Breast epithelium (tissue), 4 donors: Measurements from ENCODE around the gene CNTRL. TPM values are rescaled to one million over a fixed set of nuclear protein-coding genes. Genes with fewer than 3 reads are reported as not detected.

ENCODE experiments used
- DNase-seq, 2 donors: peaks; one replicate each; pipeline ENCODE4 v3.0.0-alpha.2; 2019; ENCODE audit warnings: low spot score in 2 of 2
- H3K27ac ChIP-seq, 2 donors: fragments of 200-600 bp; sonication (generic) in 1 of 2; one replicate each; pipeline ENCODE4 v1.5.1; 2016 to 2019; ENCODE audit warnings: mild to moderate bottlenecking in 1 of 2
- H3K27me3 ChIP-seq, 2 donors: fragments of 200-600 bp; sonication (generic) in 1 of 2; one replicate each; pipeline versions ENCODE4 v1.5.1 to v1.6.0; 2017 to 2019; ENCODE audit warnings: control low read depth in 1 of 2, mild to moderate bottlenecking in 1 of 2
- H3K36me3 ChIP-seq: fragments of 200-600 bp; one replicate; pipeline ENCODE4 v1.5.1; 2019
- H3K4me1 ChIP-seq, 2 donors: fragments of 200-600 bp; sonication (generic); one replicate each; pipeline ENCODE4 v1.5.1; 2016 to 2019; ENCODE audit warnings: control low read depth in 1 of 2
- H3K4me3 ChIP-seq, 3 donors: fragments of 200-600 bp; sonication (generic); 1 replicate in 2 of 3; 2 replicates in 1 of 3; pipeline ENCODE4 v1.5.1; 2016 to 2019; ENCODE audit warnings: mild to moderate bottlenecking in 3 of 3, moderate library complexity in 2 of 3
- H3K9me3 ChIP-seq, 2 donors: fragments of 200-600 bp; sonication (generic) in 1 of 2; one replicate each; pipeline ENCODE4 v1.5.1; 2016 to 2019; ENCODE audit warnings: control low read depth in 1 of 2
- POLR2A ChIP-seq: fragments of 450-650 bp; IDR thresholded peaks from one replicate; pipeline ENCODE4 v1.6.1; 2016; ENCODE audit warnings: antibody characterized with exemption, mild to moderate bottlenecking, moderate library complexity
- POLR2AphosphoS5 ChIP-seq, 3 donors: sonication (generic); formaldehyde crosslinking; IDR thresholded peaks; one replicate each; pipeline ENCODE4 v1.6.1; 2017; ENCODE audit warnings: antibody characterized with exemption in 3 of 3
- intact Hi-C: fragments of 100-400 bp; cut with DNase I; formaldehyde crosslinking; loops from one replicate; pipeline ENCODE4 v1.15.1; 2023; ENCODE audit warnings: low total_unique reads
- total RNA-seq, 3 donors: library from RNA; depleted of rRNA; stranded (reverse); fragments of >200 nt; gene quantifications; one replicate each; pipeline ENCODE4 v1.1.0, GENCODE V29; 2016
- TF ChIP-seq, protein P1 (sequence below), 3 donors: fragments of 450-650 bp; IDR thresholded peaks; one replicate each; pipeline ENCODE4 v1.5.1; 2016 to 2017; ENCODE audit warnings: antibody characterized with exemption in 3 of 3, mild to moderate bottlenecking in 3 of 3, moderate library complexity in 3 of 3

Gene CNTRL
- total RNA-seq, 3 donors from 2014 or later, result 18.4 to 26.8 (median 22.9) TPM

DNA sequence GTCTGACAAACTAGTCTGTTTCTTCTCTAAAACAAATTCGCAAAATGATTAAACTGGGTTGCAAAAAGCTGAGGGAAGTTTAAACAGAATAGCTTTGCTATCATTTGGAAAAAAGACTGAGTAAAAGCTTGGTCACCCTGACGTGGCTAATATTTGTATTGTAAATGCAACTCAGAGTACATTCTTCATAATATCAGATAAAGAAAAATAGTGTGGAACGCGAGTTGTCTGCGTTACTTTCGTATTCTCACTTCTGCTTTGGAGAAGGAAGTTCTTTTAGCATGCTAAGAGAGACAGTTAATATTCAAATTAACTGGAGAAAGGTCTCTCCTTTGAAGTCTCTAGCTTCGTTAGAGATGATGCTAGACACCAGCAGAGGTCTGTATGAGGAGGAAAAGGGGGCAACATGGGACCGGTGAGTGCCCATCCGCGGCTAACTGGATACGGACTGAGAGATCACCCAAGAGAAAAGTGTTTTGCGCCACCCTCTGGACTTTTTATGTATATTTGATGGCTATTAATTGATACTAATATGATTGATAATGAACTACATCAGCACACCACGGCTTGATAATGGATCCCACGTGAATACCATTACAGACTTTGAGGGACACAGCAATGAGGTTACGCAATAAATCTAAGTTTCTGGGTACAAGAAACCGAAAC, 2.9 kb upstream of the CNTRL start:
- Histone ChIP-seq H3K36me3 (no peaks in the 10 kb centered on the region), H3K27ac (peak overlapping the region; percentile 76 to 85), H3K4me3 (peak overlapping the region; percentile 65 to 80 (median 74)), H3K4me1 (no peaks in the 10 kb centered on the region), H3K27me3 (no peaks in the 10 kb centered on the region), H3K9me3 (no peaks in the 10 kb centered on the region)
- DNase-seq, result no peak
- intact Hi-C loops, result no loop called here
- TF ChIP-seq POLR2A, result no peak
- TF ChIP-seq, protein P1, sequence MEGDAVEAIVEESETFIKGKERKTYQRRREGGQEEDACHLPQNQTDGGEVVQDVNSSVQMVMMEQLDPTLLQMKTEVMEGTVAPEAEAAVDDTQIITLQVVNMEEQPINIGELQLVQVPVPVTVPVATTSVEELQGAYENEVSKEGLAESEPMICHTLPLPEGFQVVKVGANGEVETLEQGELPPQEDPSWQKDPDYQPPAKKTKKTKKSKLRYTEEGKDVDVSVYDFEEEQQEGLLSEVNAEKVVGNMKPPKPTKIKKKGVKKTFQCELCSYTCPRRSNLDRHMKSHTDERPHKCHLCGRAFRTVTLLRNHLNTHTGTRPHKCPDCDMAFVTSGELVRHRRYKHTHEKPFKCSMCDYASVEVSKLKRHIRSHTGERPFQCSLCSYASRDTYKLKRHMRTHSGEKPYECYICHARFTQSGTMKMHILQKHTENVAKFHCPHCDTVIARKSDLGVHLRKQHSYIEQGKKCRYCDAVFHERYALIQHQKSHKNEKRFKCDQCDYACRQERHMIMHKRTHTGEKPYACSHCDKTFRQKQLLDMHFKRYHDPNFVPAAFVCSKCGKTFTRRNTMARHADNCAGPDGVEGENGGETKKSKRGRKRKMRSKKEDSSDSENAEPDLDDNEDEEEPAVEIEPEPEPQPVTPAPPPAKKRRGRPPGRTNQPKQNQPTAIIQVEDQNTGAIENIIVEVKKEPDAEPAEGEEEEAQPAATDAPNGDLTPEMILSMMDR (IDR thresholded peaks at IDR 0.05), result peak; percentile 14 to 31 (median 28)
- TF ChIP-seq POLR2AphosphoS5 (IDR thresholded peaks at IDR 0.05), result peak in 1 of 3 donors; percentile 5

DNA sequence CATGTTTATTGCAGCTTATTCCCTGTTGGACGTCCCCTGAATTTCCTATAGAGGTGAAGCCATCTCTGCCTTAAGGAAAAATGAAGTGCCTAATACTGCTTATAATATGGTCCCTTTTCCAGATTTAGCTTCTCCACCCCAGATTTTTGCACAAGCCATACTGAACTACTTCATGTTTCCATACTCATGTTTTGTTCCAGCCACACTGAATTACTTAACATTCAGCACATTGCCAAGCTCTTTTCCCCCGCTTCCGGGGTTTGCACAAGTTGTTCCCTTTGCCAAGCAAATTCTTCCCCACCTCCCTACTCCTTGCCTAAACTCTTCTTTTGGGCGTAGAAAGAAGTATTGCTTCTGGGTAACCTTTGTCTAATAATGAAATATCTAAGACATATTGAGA, 1.7 kb upstream of the CNTRL start:
- Histone ChIP-seq H3K9me3 (no peaks in the 10 kb centered on the region), H3K27me3 (no peaks in the 10 kb centered on the region), H3K4me3 (peak overlapping the region; percentile 65 to 80 (median 74)), H3K36me3 (no peaks in the 10 kb centered on the region), H3K4me1 (no peaks in the 10 kb centered on the region), H3K27ac (peak overlapping the region; percentile 57 to 76)
- intact Hi-C loops, result no loop called here
- DNase-seq, result peak in 1 of 2 donors; percentile 43
- peak in 1 of 3 donors; percentile 47 for TF ChIP-seq POLR2AphosphoS5 (IDR thresholded peaks at IDR 0.05)
- TF ChIP-seq, protein P1 (IDR thresholded peaks at IDR 0.05), result no peak
- no peak for TF ChIP-seq POLR2A

DNA sequence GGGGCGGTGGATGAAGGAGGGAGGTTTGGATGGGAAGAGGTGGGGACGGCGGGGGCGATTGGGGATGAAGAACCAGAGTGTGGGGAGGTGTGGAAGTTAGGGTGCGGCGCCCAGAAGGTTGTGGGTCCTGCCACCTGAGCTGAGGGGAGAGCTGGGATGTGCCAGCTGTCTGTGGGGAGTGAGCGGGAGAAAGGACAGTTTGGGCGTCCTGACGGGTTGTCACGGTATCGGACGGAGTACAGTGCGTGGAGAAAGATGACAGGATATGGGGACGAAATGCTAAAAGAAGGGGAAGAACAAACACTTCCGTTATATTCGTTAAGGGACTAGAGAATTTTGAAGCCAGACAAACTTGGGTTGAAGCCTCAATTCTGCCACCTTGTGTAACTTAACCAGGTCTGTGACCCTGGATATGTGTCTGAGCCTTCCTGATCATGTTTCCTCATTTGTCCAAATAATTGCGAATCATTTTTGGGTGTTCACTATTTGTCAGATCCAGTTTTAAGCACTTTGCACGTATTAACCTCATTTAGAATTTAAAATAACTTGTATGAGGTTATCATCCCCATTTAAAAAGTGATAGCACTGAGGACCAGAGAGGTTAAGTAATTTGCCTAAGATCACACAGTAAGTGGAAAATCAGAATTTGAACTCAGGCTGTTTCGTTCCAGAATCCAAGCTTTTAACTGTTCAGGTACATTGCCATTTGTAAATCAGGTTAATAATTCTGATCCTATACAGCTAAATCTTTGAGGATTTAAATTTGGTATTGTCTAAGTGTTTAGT, 689 bp downstream of the CNTRL start:
- Histone ChIP-seq H3K9me3 (no peaks in the 10 kb centered on the region), H3K27ac (peak overlapping the region; percentile 95 to 96), H3K4me1 (no peaks in the 10 kb centered on the region), H3K27me3 (no peaks in the 10 kb centered on the region), H3K36me3 (no peaks in the 10 kb centered on the region), H3K4me3 (peak overlapping the region; percentile 74 to 81 (median 80))
- TF ChIP-seq, protein P1 (IDR thresholded peaks at IDR 0.05), result no peak
- TF ChIP-seq POLR2A, result no peak
- no peak for TF ChIP-seq POLR2AphosphoS5 (IDR thresholded peaks at IDR 0.05)
- intact Hi-C loops, result loop anchor here (5.0 kb wide), 1 partner anchor 463 kb away; no protein-coding TSS in a partner anchor
- DNase-seq, result no peak

DNA sequence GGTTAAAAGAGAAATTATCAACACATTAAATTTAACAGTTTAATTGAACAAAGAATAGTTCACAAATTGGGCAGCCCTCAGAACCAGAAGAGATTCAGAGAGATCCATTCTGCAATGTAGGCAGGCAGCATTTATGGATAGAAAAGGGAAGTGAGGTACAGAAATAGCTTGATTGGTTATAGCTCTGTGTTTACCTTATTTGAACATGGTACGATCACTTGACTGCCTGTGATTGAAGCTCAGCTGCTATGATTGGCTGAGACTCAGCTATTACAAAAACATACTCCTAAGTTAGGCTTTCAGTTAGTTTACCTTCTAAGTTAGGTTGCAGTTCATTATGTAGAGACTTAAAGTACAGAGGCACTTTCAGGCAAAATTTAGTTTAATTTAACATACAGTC, 7.3 kb downstream of the CNTRL start:
- H3K36me3 ChIP-seq, result no peaks in the 10 kb centered on the region
- no peak for DNase-seq
- no peaks in the 10 kb centered on the region for H3K4me1 ChIP-seq
- intact Hi-C loops, result no loop called here
- H3K27me3 ChIP-seq, result no peaks in the 10 kb centered on the region
- no peak overlapping the region for H3K27ac ChIP-seq
- no peak overlapping the region for H3K4me3 ChIP-seq
- no peak for TF ChIP-seq POLR2A
- TF ChIP-seq, protein P1 (IDR thresholded peaks at IDR 0.05), result no peak
- TF ChIP-seq POLR2AphosphoS5 (IDR thresholded peaks at IDR 0.05), result no peak
- no peaks in the 10 kb centered on the region for H3K9me3 ChIP-seq

DNA sequence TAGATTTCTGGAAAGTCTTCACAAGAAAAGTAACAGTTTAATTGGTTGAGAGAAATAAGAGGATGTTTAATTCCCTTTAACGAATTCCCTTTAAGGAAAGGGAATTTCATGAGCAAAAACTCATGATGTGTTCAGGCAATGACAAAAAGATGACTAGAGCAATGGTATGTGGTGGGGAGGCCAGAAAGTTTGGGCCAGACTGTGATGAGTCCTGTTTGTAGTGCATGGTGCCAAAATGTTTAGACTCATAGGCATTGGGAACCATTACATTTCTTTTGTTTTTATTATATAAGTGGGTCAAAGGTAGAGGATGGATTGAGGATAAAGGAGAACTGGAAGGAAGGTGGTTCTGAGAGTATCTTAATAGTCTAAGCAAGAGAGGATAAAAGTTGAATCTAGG, 10.9 kb downstream of the CNTRL start:
- TF ChIP-seq POLR2AphosphoS5 (IDR thresholded peaks at IDR 0.05) (no peak), POLR2A (no peak)
- TF ChIP-seq, protein P1 (IDR thresholded peaks at IDR 0.05), result no peak
- no peak overlapping the region for H3K4me3 ChIP-seq
- H3K4me1 ChIP-seq, result no peaks in the 10 kb centered on the region
- no peaks in the 10 kb centered on the region for H3K9me3 ChIP-seq
- no peaks in the 10 kb centered on the region for H3K36me3 ChIP-seq
- intact Hi-C loops, result no loop called here
- DNase-seq, result no peak
- no peak overlapping the region for H3K27ac ChIP-seq
- H3K27me3 ChIP-seq, result no peaks in the 10 kb centered on the region
